ENCODE measurements around the gene STARD9. TPM values are rescaled to one million over a fixed set of nuclear protein-coding genes. Genes with fewer than 3 reads are reported as not detected.

Gene STARD9
- total and polyA plus RNA-seq, 7 experiments from 2014 or later, result 0.13 to 10.5 (median 4.0) TPM

DNA sequence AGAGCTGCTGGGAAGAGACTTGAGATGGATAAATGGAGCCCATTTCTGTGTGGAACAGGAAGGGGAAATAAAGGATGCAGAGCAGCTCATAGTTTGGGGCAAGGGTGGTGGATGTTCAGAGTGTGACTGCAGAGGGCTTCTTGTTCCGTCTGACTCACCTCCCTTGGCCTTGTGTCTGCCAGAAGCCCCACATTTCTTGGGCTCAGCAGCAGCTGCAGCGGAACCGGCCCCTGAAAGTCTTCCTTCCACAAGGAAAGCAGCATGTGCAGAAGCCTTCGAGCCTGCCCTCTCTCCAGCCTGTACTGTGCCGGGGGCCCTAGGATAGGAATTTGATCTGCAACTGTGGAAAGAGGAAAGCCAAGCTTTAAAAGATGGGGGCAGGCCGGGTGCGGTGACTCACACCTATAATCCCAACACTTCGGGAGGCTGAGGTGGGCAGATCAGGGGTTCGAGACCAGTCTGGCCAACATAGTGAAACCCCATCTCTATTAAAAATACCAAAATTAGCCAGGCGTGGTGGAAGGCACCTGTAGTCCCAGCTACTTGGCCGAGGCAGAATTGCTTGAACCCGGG lies 150.0 kb downstream of the STARD9 start:
- DNase-seq, result no peak
- H3K36me3 Mint-ChIP-seq, result peaks cover 5 to 27% (median 9%) of the 10 kb centered on the region in 5 donors
- H3K27ac Mint-ChIP-seq, result no peak overlapping the region
- no peak for ATAC-seq
- intact Hi-C loops (cut with micrococcal nuclease), result no loop called here
- Histone ChIP-seq H3K9me3 (ENCODE audit: control insufficient read depth in 2 of 3, low read length in 3 of 3) (no peaks in the 10 kb centered on the region), H3K4me3 (ENCODE audit: low read length) (no peak overlapping the region), H3K4me1 (ENCODE audit: control insufficient read depth in 2 of 2, insufficient read depth in 2 of 2, low read length in 2 of 2) (no peaks in the 10 kb centered on the region), H3K36me3 (ENCODE audit: control insufficient read depth in 2 of 3, insufficient read depth in 3 of 3, low read length in 3 of 3) (peaks cover 0 to 83% (median 12%) of the 10 kb centered on the region in 3 experiments), H3K27ac (ENCODE audit: low read depth, low read length) (no peak overlapping the region), H3K27me3 (ENCODE audit: control insufficient read depth in 2 of 2, insufficient read depth in 2 of 2, low read length in 2 of 2) (no peaks in the 10 kb centered on the region)
- CTCF ChIA-PET, result no interaction called here
- POLR2A ChIA-PET, result interaction anchor here (0.7 kb wide), 1 partner anchor 25 kb away, joined by 4 read pairs; no protein-coding TSS in a partner anchor
- H3K27me3 Mint-ChIP-seq, result no peaks in the 10 kb centered on the region
- H3K4me1 Mint-ChIP-seq, result peaks cover 0 to 2% (median 0%) of the 10 kb centered on the region in 7 donors
- H3K9me3 Mint-ChIP-seq, result no peaks in the 10 kb centered on the region
- H3K4me3 Mint-ChIP-seq, result no peak overlapping the region

DNA sequence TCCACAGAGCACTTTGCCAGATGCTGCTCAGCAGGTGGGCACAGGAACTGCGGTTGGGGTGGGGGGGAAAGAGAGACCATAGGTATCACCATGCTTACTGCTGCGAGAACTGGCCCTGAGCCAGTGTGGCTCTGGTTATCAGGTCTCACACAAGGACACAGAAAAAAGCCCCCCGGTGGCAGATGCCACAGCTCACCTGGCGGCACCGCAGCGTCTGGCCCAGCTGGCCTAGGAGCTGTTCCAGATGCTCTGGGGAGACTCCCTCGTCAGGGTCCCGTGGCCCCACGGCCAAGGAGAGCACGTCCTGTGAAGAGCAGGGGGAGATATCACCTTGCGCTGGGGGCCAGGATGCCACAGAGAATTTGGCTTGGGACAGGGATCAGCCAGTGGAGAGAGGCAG lies 150.7 kb downstream of the STARD9 start:
- Mint-ChIP-seq H3K27me3 (no peaks in the 10 kb centered on the region), H3K4me1 (peaks cover 0 to 4% (median 0%) of the 10 kb centered on the region in 7 donors), H3K27ac (no peak overlapping the region), H3K4me3 (no peak overlapping the region), H3K36me3 (peaks cover 7 to 30% (median 9%) of the 10 kb centered on the region in 5 donors), H3K9me3 (no peaks in the 10 kb centered on the region)
- Histone ChIP-seq H3K9me3 (ENCODE audit: control insufficient read depth in 2 of 3, low read length in 3 of 3) (no peaks in the 10 kb centered on the region), H3K36me3 (ENCODE audit: control insufficient read depth in 2 of 3, insufficient read depth in 3 of 3, low read length in 3 of 3) (peaks cover 0 to 89% (median 15%) of the 10 kb centered on the region in 3 experiments), H3K4me3 (ENCODE audit: low read length) (no peak overlapping the region), H3K27me3 (ENCODE audit: control insufficient read depth in 2 of 2, insufficient read depth in 2 of 2, low read length in 2 of 2) (no peaks in the 10 kb centered on the region), H3K4me1 (ENCODE audit: control insufficient read depth in 2 of 2, insufficient read depth in 2 of 2, low read length in 2 of 2) (no peaks in the 10 kb centered on the region), H3K27ac (ENCODE audit: low read depth, low read length) (no peak overlapping the region)
- ChIA-PET POLR2A (interaction anchor here (0.6 to 0.7 kb wide), 2 partner anchors 25 to 267 kb away, joined by 3 to 4 read pairs; no protein-coding TSS in a partner anchor), CTCF (no interaction called here)
- intact Hi-C loops (cut with micrococcal nuclease), result no loop called here
- ATAC-seq (no peak), DNase-seq (no peak)

GRCh38 chr15:42727750-42728381 lies 152.5 kb downstream of the STARD9 start:
- Histone ChIP-seq H3K4me1 (ENCODE audit: control insufficient read depth in 2 of 2, insufficient read depth in 2 of 2, low read length in 2 of 2) (no peaks in the 10 kb centered on the region), H3K36me3 (ENCODE audit: control insufficient read depth in 2 of 3, insufficient read depth in 3 of 3, low read length in 3 of 3) (peaks cover 0 to 97% (median 17%) of the 10 kb centered on the region in 3 experiments), H3K27ac (ENCODE audit: low read depth, low read length) (no peak overlapping the region), H3K9me3 (ENCODE audit: control insufficient read depth in 2 of 3, low read length in 3 of 3) (no peaks in the 10 kb centered on the region), H3K27me3 (ENCODE audit: control insufficient read depth in 2 of 2, insufficient read depth in 2 of 2, low read length in 2 of 2) (no peaks in the 10 kb centered on the region), H3K4me3 (ENCODE audit: low read length) (no peak overlapping the region)
- ATAC-seq (no peak), DNase-seq (no peak)
- intact Hi-C loops (cut with micrococcal nuclease), result no loop called here
- H3K27me3 Mint-ChIP-seq, result no peaks in the 10 kb centered on the region
- H3K4me1 Mint-ChIP-seq, result peaks cover 0 to 5% (median 0%) of the 10 kb centered on the region in 7 donors
- H3K9me3 Mint-ChIP-seq, result no peaks in the 10 kb centered on the region
- peak overlapping the region in 1 of 9 donors; percentile 48 for H3K27ac Mint-ChIP-seq
- CTCF ChIA-PET, result no interaction called here
- no peak overlapping the region for H3K4me3 Mint-ChIP-seq
- POLR2A ChIA-PET, result no interaction called here
- peaks cover 14 to 46% (median 18%) of the 10 kb centered on the region in 5 donors for H3K36me3 Mint-ChIP-seq

DNA sequence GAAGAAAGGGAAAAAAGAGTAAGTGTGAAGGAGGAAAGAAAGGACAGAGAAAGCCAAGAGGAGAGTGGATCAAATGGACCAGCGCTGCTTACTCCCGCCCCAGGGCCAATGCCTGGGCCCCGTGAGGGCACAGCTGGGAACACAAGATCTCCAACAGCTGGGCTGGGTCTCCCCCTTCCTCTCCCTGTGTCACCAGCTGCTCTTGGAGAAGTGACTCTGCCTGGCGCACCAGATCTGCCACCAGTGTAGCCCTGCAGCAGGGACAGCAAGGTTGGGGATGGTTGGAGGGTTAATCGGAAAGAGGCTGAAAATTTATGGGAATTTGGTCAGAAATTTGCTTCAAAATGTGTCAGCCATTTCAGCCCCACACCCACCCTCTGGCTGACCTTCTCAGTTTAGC lies 153.2 kb downstream of the STARD9 start:
- H3K4me1 ChIP-seq (ENCODE audit: control insufficient read depth in 2 of 2, insufficient read depth in 2 of 2, low read length in 2 of 2), result no peaks in the 10 kb centered on the region
- POLR2A ChIA-PET, result no interaction called here
- intact Hi-C loops (cut with micrococcal nuclease), result no loop called here
- peaks cover 0 to 96% (median 17%) of the 10 kb centered on the region in 3 experiments for H3K36me3 ChIP-seq (ENCODE audit: control insufficient read depth in 2 of 3, insufficient read depth in 3 of 3, low read length in 3 of 3)
- DNase-seq, result no peak
- no peak overlapping the region for H3K4me3 ChIP-seq (ENCODE audit: low read length)
- Mint-ChIP-seq H3K36me3 (peaks cover 14 to 53% (median 18%) of the 10 kb centered on the region in 5 donors), H3K27ac (peak overlapping the region in 2 of 9 donors; percentile 10 to 48), H3K4me3 (no peak overlapping the region), H3K27me3 (no peaks in the 10 kb centered on the region), H3K4me1 (peaks cover 0 to 5% (median 0%) of the 10 kb centered on the region in 7 donors), H3K9me3 (no peaks in the 10 kb centered on the region)
- H3K27me3 ChIP-seq (ENCODE audit: control insufficient read depth in 2 of 2, insufficient read depth in 2 of 2, low read length in 2 of 2), result no peaks in the 10 kb centered on the region
- CTCF ChIA-PET, result interaction anchor here (0.6 kb wide), 1 partner anchor 147 kb away, joined by 11 read pairs; no protein-coding TSS in a partner anchor
- no peak overlapping the region for H3K27ac ChIP-seq (ENCODE audit: low read depth, low read length)
- ATAC-seq, result no peak
- H3K9me3 ChIP-seq (ENCODE audit: control insufficient read depth in 2 of 3, low read length in 3 of 3), result no peaks in the 10 kb centered on the region

- H3K4me3 Mint-ChIP-seq, result no peak overlapping the region
- no peaks in the 10 kb centered on the region for H3K27me3 Mint-ChIP-seq
- H3K27ac Mint-ChIP-seq, result no peak overlapping the region
- POLR2A ChIA-PET, result no interaction called here
- no peaks in the 10 kb centered on the region for H3K9me3 Mint-ChIP-seq
- Histone ChIP-seq H3K36me3 (ENCODE audit: control insufficient read depth in 2 of 3, insufficient read depth in 3 of 3, low read length in 3 of 3) (peaks cover 0 to 97% (median 17%) of the 10 kb centered on the region in 3 experiments), H3K27me3 (ENCODE audit: control insufficient read depth in 2 of 2, insufficient read depth in 2 of 2, low read length in 2 of 2) (no peaks in the 10 kb centered on the region), H3K4me1 (ENCODE audit: control insufficient read depth in 2 of 2, insufficient read depth in 2 of 2, low read length in 2 of 2) (no peaks in the 10 kb centered on the region), H3K9me3 (ENCODE audit: control insufficient read depth in 2 of 3, low read length in 3 of 3) (no peaks in the 10 kb centered on the region), H3K27ac (ENCODE audit: low read depth, low read length) (no peak overlapping the region), H3K4me3 (ENCODE audit: low read length) (no peak overlapping the region)
- CTCF ChIA-PET, result interaction anchor here (0.6 kb wide), 1 partner anchor 146 kb away, joined by 11 read pairs; no protein-coding TSS in a partner anchor
- DNase-seq (no peak), ATAC-seq (no peak)
- peaks cover 0 to 5% (median under 1%) of the 10 kb centered on the region in 7 donors for H3K4me1 Mint-ChIP-seq
- peaks cover 14 to 51% (median 18%) of the 10 kb centered on the region in 5 donors for H3K36me3 Mint-ChIP-seq
- intact Hi-C loops (cut with micrococcal nuclease), result no loop called here
Measured at GRCh38 chr15:42728972-42729371, 153.6 kb downstream of the STARD9 start.

GRCh38 chr15:42729409-42729808 lies 154.0 kb downstream of the STARD9 start:
- intact Hi-C loops (cut with micrococcal nuclease), result no loop called here
- POLR2A ChIA-PET, result no interaction called here

More at GRCh38 chr15:42729409-42729808, 154.0 kb downstream of the STARD9 start:
- no peaks in the 10 kb centered on the region for H3K9me3 Mint-ChIP-seq
- ATAC-seq, result no peak
- H3K4me1 ChIP-seq (ENCODE audit: control insufficient read depth in 2 of 2, insufficient read depth in 2 of 2, low read length in 2 of 2), result no peaks in the 10 kb centered on the region
- no peak overlapping the region for H3K4me3 ChIP-seq (ENCODE audit: low read length)
- no peak overlapping the region for H3K27ac ChIP-seq (ENCODE audit: low read depth, low read length)
- peaks cover 2 to 10% (median 5%) of the 10 kb centered on the region in 7 donors for H3K4me1 Mint-ChIP-seq
- H3K36me3 Mint-ChIP-seq, result peaks cover 16 to 48% (median 19%) of the 10 kb centered on the region in 5 donors
- H3K4me3 Mint-ChIP-seq, result no peak overlapping the region
- CTCF ChIA-PET, result no interaction called here
- no peaks in the 10 kb centered on the region for H3K27me3 ChIP-seq (ENCODE audit: control insufficient read depth in 2 of 2, insufficient read depth in 2 of 2, low read length in 2 of 2)
- H3K36me3 ChIP-seq (ENCODE audit: control insufficient read depth in 2 of 3, insufficient read depth in 3 of 3, low read length in 3 of 3), result peaks cover 0 to 97% (median 17%) of the 10 kb centered on the region in 3 experiments
- no peak overlapping the region for H3K27ac Mint-ChIP-seq
- no peaks in the 10 kb centered on the region for H3K27me3 Mint-ChIP-seq
- no peaks in the 10 kb centered on the region for H3K9me3 ChIP-seq (ENCODE audit: control insufficient read depth in 2 of 3, low read length in 3 of 3)
- DNase-seq, result no peak

Data from naive thymus-derived CD4-positive, alpha-beta T cell (primary cell).